Muscle of arm (tissue), 12 donors: ENCODE data around the gene MTF1. TPM values are rescaled to one million over a fixed set of nuclear protein-coding genes. Genes with fewer than 3 reads are reported as not detected.

Source experiments
- DNase-seq: peaks from one replicate; pipeline ENCODE4 v3.0.0-alpha.2; 2013
- polyA plus RNA-seq, 12 donors: library from polyadenylated mRNA; unstranded; fragments of 120-200 nt; gene quantifications; one replicate each; pipeline ENCODE4 v1.2.1, GENCODE V29; 2013; ENCODE audit not compliant: insufficient read length in 12 of 12

The MTF1 gene
- polyA plus RNA-seq, 12 donors: 5.3 to 12.8 (median 6.8) TPM; not detected in 1

DNA sequence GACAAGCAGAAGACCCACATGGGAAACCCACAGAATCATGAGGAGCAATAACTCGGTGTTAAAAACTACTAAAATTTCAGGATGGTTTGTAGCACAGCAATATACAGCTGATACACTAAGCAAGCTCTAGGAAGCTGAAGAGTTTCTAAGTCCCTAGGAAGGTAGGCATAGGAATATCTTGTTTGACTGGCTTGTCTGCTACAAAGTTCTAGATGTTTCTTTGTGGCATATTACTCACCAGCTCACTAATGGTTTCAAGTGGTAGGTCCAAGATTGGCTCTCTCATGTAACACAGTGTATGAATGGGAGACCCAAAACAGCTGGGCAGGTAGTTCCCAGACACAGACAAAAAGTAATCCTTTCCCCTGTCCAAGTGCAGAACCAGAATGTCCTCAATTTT, 13.3 kb upstream of the MTF1 start:
- no peak for DNase-seq

DNA sequence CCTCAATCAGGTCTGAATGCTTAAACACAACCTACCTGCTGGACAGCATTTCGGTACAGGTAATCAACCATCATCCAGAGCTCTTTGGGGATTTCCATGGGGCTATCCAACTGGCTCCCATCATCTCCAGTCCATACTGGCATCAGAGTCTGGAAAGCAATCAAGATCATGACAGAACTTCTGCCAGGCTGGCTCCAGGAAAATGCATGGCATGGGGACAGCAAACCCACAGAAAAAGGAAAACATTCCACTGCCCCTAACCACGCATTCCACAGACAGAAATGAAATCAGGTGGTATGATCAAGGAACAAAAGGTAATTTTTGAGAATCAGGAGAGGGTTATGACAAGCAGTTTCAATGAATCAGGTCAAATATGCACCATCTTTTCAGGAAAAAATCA, 9.1 kb upstream of the MTF1 start:
- no peak for DNase-seq

DNA sequence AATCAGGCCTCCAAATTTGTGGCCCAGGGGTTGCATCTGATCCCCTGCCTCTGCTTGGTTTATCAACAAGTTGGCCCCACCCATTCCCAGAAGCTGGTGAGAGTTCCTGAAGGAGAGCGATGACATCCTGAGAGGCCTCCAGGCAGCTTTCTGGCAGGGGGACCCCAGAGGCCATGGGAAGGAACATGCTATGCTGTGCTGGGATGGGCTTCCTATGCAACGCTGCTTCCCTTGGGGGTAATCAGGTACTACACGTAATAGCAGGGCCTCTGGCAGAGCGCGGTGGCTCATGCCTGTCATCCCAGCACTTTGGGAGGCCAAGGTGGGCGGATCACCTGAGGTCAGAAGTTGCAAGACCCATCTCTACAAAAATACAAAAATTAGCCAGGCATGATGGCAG, 8.4 kb upstream of the MTF1 start:
- DNase-seq: no peak

DNA sequence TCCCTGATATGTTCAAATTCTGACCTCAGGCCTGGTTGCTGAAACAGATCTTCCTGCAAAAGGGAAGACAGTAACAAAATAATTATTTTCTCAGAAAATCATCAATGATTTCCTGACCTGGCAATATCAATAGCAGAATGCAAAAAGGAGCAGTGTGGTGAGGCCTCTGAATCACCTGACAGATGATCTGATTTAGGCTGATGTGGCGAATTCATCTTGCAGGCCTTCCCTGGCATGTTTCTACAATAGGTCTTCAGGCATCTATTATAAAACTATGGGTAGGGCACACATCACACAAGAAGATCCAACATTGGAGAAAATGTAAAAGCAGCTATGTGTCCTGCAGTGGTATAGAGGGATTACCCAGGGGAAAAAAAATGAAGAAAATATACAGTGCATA, 7.1 kb upstream of the MTF1 start:
- no peak for DNase-seq

DNA sequence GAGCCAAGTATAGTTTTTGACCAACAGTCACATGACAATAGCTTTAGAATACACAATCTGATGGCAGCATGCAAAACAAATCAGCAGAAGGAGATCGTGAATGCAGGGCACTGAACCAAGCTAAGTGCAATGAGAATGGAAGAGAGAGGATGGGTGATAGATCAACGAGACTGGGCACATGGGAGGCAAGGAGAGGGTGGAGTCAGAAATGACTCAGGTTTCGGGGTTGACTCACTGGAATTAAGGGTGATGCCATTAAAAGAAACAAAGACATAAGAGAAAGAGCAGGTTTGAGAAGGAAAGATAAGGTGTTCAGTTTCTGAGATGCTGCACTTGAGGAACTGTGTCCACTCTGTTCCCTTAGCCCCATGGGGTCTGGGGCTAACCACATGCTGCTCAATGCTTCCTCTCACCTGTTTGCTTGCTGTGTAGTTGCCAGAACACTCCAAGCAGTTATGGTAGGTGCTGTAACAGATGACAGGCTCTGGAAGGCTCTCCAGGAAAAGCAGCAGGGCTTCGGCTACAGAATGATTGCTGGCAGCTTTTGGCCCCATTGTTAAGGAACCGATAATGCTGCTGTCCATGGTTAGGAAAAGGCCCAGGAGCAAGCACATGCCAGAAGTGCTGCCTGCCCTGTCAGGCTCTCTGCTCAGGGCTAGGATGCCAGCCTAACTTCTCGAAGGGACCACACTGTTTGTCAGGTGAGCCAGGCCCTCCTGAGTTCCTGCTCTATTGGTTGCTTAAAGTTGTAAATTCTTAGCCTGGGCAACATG, 6.1 kb upstream of the MTF1 start:
- DNase-seq: no peak

DNA sequence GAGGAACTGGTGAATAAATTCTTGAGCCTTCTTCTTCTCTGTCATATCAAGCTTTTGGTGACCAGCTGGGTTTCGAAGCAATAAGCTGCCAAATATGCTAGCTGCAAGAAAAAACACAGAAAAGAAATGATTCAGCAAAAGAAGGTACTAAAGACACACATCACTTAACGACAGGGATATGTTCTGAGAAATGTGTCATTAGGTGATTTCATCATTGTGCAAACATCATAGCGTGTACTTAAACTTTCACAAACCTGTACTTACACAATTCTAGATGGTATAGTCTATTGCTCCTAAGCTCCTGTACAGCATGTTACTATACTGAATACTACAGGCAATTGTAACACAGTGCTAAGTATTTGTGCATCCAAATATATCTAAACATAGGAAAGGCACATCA, 2.9 kb upstream of the MTF1 start:
- no peak for DNase-seq

DNA sequence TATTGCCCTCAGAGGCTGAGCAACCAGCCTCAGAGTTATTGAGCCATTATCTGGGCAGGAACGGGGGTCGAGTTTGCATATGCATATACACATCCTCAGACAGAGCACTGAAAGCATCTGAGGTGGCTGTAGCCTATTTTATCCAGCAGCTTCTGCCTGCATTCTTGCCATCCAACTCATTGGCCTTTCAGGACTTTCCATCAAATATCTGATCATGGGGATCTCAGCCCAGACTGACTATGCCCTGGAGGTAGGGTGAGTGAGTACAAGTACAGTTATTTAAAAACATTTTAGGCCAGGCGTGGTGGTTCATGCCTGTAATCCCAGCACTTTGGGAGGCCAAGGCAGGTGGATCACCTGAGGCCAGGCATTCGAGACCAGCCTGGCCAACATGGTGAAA, 1.8 kb upstream of the MTF1 start:
- no peak for DNase-seq

DNA sequence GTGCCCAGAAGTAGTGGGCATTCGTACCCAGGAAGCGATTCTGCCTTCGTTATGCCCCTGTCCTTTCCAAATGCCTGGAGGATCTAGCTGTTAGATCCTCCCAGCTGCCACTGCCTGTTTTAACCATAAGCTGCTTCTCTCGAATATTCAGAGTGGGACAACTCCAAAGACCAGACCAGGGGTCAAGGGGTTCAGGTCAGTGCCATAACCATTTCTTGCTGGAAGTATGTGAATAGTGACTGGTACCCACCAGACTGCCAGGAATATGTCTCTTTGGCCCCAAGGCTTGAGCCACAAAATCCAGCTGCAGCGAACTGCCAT, 914 bp upstream of the MTF1 start:
- DNase-seq: no peak

DNA sequence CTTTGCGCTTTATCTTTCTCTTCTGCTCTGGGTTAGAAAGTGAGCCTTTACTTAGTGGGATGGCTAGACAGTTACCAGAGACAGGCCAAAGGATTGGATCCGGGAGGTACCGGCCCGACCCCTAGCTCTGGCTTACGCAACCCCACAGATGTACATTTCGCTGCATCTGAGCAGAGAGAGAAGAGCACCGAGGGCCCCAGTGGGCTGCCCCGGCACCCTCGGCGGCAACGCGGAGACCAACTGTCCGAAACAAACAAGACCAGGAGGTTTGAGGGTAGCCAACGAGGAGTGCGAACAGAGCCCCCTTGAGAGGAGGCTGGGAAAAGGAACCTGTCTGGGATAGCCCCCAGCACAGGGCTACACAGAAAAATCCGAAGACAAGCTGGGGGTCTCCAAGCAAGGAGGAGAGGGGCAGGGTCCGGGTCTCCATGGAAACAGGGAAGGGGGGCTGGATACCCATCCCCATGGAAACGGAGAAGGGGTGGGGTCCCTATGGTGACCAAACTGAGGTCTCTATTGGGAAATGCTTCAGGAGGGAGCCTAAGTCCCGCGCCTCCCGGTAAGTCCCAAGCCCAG, 373 bp downstream of the MTF1 start:
- DNase-seq: no peak

DNA sequence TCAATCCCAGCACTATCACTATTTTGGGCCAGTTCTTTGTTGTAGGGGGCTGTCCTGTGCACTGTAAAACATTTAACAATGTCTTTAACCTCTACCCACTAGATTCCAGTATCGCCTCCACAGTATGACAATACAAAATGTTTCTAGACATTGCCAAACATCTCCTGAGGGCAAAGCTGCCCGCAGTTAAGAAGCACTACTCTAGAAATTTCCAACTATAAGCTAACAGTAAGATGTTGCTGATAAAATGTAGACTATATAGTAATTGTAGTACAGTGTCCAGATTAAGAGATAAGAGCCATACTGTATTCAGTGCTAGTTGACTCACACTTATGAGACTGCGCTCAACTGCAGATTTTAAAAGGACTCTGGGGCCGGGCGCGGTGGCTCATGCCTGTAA, 5.0 kb downstream of the MTF1 start:
- no peak for DNase-seq

DNA sequence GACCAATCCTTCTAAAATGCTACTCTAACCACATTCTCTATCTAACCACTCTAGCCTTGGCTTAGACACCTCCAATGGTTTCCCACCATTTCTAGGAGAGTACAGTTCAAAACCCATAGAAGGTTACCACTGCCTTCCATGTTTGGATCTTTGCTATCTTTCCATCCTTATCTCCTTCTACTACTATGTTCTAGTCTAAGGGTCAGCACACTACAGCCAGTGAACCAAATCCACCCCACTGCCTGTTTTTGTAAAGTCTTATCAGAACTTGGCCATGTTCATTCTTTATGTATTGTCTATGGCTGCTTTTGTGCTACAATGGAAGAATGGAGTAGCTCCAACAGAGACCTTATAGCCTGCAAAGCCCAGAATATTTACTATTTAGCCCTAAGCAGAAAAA, 6.2 kb downstream of the MTF1 start:
- no peak for DNase-seq

DNA sequence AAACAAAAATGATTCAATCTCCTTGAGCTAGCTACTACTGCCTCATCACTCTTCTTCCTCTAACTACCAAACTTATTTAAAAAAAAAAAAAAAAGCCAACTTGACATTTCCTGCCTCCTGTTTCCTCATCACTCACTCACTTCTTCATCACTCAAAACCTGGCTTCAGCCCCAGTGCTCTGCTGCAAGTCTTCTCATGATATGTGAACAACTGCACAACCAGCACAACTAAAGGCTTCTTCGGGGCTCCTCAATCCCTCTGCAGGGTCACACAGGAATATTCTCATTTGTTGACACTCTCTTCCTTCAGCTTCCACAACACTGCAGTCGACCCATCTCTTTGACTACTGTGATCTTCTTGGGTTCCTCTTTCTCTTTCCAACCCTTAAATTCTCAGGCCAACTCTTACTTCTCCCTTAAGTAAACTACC, 7.6 kb downstream of the MTF1 start:
- no peak for DNase-seq

DNA sequence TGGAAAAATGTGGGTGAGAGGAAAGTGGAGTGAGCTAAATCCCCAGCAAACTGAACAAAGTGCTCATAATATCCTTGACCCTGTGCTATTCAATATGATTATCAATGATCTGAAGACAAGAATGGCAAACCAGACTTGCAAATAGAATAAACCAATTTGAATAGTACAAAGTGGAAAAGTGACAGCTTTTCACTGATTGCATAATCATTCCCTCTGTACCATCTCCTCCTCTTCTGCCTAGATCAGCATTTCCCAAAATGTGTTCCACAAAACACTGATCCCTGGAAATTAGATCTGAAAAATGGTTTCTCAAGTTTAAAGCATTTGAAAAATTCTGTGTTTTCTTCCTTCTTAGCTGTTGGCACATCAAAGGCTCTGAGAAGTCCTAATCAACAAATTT, 8.1 kb downstream of the MTF1 start:
- no peak for DNase-seq

DNA sequence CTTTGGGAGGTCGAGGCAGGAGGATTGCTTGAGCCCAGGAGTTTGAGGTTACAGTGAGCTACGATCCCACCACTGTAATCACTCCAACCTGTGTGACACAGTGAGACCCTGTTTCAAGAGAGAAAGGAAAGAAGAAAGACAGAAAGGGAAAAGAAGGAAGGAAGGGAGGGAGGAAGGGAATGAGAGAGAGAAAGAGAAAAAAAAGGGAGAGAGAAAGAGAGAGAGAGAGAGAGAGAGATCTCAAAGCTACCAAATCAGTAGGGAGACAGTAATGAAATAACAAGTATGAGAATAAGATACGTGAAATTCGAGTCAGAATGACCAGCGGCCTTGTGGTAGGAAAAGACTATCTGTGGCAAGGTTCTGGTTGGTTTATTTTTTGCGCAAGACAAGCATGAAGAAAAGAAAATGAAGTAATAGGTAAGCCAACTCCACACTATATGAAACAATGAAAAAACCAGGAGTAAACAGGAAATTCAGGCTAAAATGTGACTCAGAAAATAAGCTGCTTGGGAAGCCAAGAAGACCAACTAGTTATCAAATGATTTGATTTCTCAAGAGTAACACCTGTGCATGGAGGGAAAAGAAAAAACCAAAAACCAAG, 8.9 kb downstream of the MTF1 start:
- DNase-seq: no peak

DNA sequence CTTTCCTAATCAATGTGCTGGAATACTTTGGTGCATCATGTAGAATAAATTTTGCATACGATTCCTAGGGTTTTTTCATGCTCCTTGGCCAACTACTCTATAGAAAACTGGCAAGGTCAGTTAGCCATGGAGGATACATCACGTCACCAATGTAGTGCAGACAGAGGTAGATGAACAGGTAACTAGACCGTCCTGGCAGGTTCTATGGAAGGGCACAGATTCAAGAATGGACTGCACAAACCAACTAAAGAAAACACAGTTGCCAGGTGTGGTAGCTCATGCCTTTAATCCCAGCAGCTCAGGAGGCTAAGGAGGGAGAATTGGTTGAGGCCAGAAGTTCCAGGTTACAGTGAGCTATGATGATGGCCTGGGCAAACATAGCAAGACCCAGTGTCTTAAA, 9.9 kb downstream of the MTF1 start:
- DNase-seq: no peak

DNA sequence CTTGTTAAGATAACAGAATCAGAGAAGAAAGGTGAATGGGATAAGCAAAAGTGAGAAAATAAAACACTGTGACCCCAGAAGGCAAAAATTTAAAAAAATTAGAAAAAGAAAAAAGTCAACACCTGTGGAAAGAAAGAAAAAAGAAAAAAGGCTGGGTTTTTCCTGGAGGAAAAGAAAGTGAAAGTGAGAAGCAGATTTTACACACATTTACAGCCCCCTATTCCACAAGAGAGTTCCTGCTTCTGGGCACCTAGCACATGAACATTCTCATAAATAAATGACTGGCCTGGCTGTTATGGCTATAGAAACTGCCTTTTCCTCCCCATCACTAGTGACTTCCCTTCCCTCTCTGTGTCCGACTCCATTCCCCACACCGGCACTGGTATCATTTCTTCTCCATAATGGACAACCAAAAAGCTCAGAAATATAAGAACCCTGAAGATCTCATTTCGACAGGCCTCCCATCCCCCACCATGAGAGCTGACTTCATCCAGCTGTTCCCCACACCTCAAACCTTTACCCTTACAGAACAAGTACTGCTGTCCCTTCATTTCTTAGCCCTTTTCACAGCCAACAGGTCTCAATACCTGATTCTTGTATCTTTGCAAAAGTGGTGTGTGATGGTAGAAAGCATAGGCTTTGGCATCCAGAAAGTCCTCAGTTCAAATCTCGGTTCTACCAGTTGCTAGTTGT, 12.6 kb downstream of the MTF1 start:
- DNase-seq: no peak

DNA sequence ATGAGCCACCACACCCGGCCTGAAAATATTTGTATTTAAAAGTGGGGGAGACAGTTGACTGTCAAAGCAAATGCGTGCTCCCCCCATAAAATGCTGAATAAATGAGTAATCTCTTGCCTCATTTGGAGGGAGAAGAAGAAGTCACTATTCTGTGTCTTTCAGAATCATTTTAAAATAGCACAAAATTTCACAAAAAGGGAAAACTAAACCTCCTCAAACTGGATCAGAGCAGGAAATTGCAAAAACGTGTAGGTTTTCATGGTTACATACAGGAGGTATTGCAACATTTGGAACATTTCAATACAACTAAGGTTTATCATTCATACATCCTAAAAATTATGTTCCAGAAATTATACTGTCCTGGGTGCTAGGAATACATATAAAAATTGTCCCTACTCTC, 13.6 kb downstream of the MTF1 start:
- no peak for DNase-seq

DNA sequence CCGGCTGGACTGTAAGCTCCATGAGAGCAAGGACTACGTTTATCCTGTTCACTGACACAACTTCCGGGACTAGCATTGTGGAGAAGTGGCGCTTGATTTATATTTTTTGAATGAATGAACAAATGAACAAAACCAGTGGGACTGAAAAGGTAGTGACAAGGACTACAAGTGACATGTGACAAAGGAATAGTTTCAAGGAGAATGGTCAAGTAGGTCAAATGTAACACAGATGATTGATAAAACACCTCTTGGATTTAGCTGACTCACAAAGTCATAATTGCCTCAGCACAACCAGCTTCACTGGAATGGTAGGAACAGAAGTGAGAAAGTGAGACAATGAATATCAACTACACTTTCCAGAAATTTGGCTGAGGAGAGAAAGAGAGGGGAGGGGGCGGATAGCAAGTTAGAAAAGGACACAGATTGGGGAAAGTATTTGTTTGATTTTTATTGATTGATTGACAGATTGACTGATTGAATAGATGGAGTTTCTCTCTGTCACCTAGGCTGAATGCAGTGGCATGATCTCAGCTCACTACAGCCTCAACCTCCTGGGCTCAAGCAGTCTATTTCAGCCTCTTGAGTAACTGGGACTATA, 14.2 kb downstream of the MTF1 start:
- DNase-seq: no peak

DNA sequence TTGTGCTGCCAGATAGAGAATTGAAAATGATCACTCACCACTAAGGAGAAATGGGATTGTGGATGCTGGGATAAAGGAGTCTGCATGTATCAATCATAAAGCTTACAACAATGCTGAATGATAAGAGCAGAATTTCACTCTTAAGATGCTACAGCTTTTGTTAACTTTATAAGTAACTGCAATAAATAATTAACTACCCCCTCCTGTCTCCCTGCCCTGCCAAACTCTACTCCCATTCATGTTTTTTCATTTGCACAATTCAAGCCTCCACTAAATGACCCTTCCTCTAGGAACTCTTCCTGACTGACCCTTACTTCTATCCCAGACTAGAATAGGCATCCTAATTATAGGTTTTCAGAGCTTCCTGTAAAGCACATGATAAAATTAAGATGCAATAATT, 14.9 kb downstream of the MTF1 start:
- DNase-seq: no peak

DNA sequence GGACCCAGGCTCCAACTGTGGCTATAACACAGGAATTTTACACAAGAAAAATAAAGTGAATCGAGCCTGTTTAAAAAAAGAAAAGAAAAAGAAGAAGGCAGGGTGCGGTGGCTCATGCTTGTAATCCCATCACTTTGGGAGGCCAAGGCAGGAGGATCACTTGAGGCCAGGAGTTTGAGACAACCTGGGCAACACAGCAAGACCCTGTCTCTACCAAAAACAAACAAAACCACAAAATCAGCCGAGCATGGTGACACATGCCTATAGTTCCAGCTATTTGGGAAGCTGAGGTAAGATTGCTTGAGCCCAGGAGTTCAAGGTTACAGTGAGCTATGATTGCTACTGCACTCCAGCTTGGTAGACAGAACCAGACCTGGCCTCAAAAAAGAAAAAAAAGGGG, 17.7 kb downstream of the MTF1 start:
- DNase-seq: no peak

DNA sequence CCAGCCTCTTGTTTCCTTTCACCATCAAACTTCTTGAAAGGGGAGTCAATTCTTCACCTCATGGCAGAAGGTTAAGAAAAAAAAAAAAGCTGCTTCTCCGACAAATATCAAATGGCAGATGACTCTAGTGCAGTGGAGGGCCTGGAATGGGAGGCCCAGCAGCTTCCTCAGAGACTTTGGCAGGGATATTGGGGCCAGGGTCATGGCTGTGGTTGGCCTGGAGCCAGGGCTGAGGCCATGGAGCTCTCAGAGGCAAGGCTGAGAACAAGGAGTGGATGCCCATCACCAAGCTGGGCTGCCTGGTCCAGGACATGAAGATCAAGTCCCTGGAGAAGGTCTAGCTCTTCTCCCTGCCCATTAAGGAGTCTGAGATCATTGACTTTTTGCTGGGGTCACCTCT, 18.7 kb downstream of the MTF1 start:
- DNase-seq: no peak

DNA sequence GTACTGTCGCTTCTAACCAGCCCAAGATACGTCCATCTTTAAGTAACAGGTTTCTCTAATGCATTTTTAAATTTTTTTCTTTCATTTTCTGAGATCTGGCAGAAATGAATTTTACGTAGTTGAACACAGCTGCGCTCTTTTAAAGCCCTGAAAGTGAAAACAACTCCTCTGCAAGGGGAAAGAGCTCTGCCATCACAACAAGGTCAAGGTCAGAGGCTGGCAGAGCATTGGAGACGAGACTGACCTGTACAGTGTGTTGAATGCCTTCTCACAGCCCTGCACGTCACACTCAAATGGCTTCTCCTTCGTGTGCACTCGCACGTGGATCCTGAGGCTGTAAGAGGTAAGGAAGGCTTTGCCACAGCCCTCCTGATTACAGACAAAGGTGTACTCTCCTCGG, 19.7 kb downstream of the MTF1 start:
- no peak for DNase-seq

DNA sequence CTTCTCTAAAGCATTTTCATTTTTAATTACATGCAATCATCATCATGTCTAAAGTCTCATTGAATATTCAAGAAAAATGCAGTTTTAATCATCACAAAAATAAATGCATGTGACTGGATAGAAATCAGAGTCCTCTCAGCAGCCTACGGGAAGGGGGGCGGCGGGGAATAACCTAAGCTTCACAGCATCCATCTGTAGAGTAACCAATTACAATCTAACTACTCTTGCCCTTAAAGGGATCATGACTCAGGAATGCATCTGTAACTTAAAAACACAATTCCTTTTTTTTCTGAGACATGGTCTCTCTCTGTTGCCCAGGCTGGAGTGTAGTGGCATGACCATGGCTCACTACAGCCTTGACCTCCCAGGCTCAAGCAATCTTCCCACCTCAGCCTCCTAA, 22.6 kb downstream of the MTF1 start:
- no peak for DNase-seq
